Aorta (tissue), 5 donors: Measurements from ENCODE around the gene DPH2. TPM values are rescaled to one million over a fixed set of nuclear protein-coding genes. Genes with fewer than 3 reads are reported as not detected.

Experiments
- ATAC-seq: fragments of 200-7000 bp; cut with Tn5 transposase; one replicate; pipeline ENCODE4 v1.9.1; 2022; ENCODE audit warnings: moderate library complexity; ENCODE audit not compliant: low FRiP score
- DNase-seq, 2 donors: peaks; one replicate each; pipeline ENCODE4 v3.0.0-alpha.2; 2020
- H3K27ac ChIP-seq, 2 donors: one replicate each; pipeline ENCODE4 v1.5.1; 2013; ENCODE audit warnings: low read length in 2 of 2, mild to moderate bottlenecking in 2 of 2, moderate library complexity in 2 of 2, control low read depth in 1 of 2, inconsistent platforms in 1 of 2, low read depth in 1 of 2
- H3K27me3 ChIP-seq, 2 donors: one replicate each; pipeline ENCODE4 v1.6.1; 2013; ENCODE audit warnings: control low read depth in 1 of 2, low read length in 1 of 2, mild to moderate bottlenecking in 1 of 2, moderate library complexity in 1 of 2; ENCODE audit not compliant: insufficient read depth in 2 of 2, control insufficient read depth in 1 of 2
- H3K36me3 ChIP-seq, 2 donors: one replicate each; pipeline ENCODE4 v1.6.1; 2013; ENCODE audit warnings: control low read depth in 1 of 2, low read length in 1 of 2, mild to moderate bottlenecking in 1 of 2; ENCODE audit not compliant: insufficient read depth in 2 of 2, control insufficient read depth in 1 of 2
- H3K4me1 ChIP-seq, 2 donors: one replicate each; pipeline ENCODE4 v1.6.1; 2013; ENCODE audit warnings: low read length in 2 of 2, control low read depth in 1 of 2, mild to moderate bottlenecking in 1 of 2, moderate library complexity in 1 of 2; ENCODE audit not compliant: insufficient read depth in 2 of 2, control insufficient read depth in 1 of 2
- H3K4me3 ChIP-seq, 2 donors: one replicate each; pipeline ENCODE4 v1.5.1; 2013; ENCODE audit warnings: low read length in 2 of 2, control low read depth in 1 of 2, mild to moderate bottlenecking in 1 of 2
- H3K9me3 ChIP-seq: one replicate; pipeline ENCODE4 v1.6.1; 2013; ENCODE audit warnings: mild to moderate bottlenecking, low read length; ENCODE audit not compliant: control insufficient read depth
- WGBS, 2 donors: extraction: QIAGEN DNeasy Blood & Tissue Kit; methylation state at CpG; one replicate each; pipeline ENCODE4 v1.1.7; 2013; 5-methylcytosine and 5-hydroxymethylcytosine counted together
- intact Hi-C, 2 donors: fragments of 100-400 bp; cut with DNase I; formaldehyde crosslinking; loops; one replicate each; pipeline versions ENCODE4 v1.14.2 to v1.15.0; 2022
- polyA plus RNA-seq, 2 donors: library from polyadenylated mRNA; stranded (reverse); fragments of 200-250 nt; gene quantifications; one replicate each; pipeline ENCODE4 v1.2.3, GENCODE V29; 2013
- total RNA-seq, 2 donors: library from RNA; stranded (reverse); fragmentation: NEBNext Ultra II Directional; extraction: Animal tissue kit (Norgen Biotek cat#: 25700); gene quantifications; one replicate each; pipeline ENCODE4 v1.2.1, GENCODE V29; 2021
- donor health status: healthy with polysubstance abuse.
- donor health status: Bipolar disorder and iron deficiency.
- donor health status: DM: no; HTN: no; CAD: no.
- donor health status: DM: no; HTN: no; CAD: no.
- donor health status: DM: yes; HTN: yes; CAD: no.

Gene DPH2
- total and polyA plus RNA-seq, 4 donors, result 6.0 to 15.8 (median 13.3) TPM

DNA sequence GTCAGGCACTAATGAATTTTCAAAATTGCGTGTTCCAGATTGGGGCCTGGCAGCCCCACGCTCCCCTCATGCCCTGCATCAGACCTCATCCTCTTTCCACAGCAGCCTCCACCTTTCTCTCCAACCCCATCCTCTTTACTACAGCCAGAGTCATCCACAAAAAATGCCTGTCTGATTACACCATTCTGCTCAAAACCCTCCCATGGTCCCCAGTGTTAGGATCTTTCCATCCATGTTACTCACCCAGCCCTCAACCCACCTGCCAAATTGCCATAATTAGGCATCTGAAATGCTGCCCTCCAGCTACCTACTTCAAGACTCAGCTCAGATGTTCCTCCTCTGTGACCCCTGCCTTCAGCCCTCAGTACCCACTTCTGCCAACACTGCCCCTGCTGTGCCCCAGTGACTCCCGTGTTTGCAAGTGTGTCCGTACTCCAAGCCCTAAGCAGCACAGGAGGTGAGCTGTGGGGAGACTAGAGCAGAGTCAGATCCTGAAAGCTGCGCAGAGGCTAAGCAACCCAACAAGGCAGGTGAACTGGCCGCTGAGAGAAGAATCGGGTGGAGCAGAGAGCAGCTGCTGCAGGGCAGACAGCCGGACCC is 36.9 kb upstream of the DPH2 start:
- intact Hi-C loops, result loop anchor here in 1 of 2 donors (10.0 kb wide), 1 partner anchor 398 kb away; the partner anchor contains the start of gene PTPRF
- 27 to 30% methylated on average over 8 of the region's 8 CpGs for WGBS, 2 donors
- H3K9me3 ChIP-seq, result no peaks in the 10 kb centered on the region
- ATAC-seq (no peak), DNase-seq (no peak)
- no peaks in the 10 kb centered on the region for H3K36me3 ChIP-seq
- H3K4me3 ChIP-seq, result no peak overlapping the region
- H3K4me1 ChIP-seq, result no peaks in the 10 kb centered on the region
- no peak overlapping the region for H3K27ac ChIP-seq
- no peaks in the 10 kb centered on the region for H3K27me3 ChIP-seq

DNA sequence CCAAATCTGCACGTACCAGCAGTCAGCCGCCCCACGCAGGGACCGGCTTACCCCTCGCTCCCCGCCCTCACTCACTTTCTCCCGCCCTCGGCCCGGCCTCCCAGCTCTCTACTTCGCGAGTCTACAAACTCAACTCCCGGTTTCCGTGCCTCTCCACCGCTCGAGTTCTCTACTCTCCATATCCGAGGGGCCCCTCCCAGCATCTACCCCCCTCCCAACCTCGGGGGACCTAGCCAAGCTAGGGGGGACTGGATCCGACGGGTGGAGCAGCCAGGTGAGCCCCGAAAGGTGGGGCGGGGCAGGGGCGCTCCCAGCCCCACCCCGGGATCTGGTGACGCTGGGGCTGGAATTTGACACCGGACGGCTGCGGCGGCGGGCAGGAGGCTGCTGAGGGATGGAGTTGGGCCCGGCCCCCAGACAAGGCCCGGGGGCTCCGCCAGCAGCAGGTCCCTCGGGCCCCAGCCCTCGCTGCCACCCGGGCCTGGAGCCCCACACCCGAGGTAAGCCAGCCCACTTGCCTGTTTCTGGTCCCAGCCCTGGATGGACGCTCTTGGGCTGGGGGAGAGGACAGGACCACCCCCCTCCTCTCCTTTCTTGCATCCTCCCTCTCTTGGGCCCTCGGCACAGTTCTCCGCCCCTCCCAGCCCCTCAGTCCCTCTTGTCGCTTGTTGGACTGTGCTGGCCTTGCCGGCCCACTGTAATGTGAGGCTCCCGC is 36.3 kb upstream of the DPH2 start, which contains the start of gene ARTN:
ARTN (plus strand) TSS at position 416 of the 715 bp plus-strand sequence. CDS start 1,856 bp downstream, outside the sequence.
- Histone ChIP-seq H3K9me3 (no peaks in the 10 kb centered on the region), H3K27me3 (no peaks in the 10 kb centered on the region), H3K27ac (no peak within 1 kb of the TSS), H3K4me3 (peak within 1 kb of the TSS in 1 of 2 donors; percentile 16), H3K36me3 (no peaks in the 10 kb centered on the region), H3K4me1 (no peaks in the 10 kb centered on the region)
- intact Hi-C loops, result loop anchor here (1.0 to 10.0 kb wide), 3 partner anchors 167 to 399 kb away; partner anchors contain the start of gene PTPRF (in 1 of the 2)
- DNase-seq, result peak in 1 of 2 donors; percentile 80
- WGBS, 2 donors, result 1 to 2% methylated on average over 36 to 42 of the region's 42 CpGs
- peak; percentile 23 for ATAC-seq

DNA sequence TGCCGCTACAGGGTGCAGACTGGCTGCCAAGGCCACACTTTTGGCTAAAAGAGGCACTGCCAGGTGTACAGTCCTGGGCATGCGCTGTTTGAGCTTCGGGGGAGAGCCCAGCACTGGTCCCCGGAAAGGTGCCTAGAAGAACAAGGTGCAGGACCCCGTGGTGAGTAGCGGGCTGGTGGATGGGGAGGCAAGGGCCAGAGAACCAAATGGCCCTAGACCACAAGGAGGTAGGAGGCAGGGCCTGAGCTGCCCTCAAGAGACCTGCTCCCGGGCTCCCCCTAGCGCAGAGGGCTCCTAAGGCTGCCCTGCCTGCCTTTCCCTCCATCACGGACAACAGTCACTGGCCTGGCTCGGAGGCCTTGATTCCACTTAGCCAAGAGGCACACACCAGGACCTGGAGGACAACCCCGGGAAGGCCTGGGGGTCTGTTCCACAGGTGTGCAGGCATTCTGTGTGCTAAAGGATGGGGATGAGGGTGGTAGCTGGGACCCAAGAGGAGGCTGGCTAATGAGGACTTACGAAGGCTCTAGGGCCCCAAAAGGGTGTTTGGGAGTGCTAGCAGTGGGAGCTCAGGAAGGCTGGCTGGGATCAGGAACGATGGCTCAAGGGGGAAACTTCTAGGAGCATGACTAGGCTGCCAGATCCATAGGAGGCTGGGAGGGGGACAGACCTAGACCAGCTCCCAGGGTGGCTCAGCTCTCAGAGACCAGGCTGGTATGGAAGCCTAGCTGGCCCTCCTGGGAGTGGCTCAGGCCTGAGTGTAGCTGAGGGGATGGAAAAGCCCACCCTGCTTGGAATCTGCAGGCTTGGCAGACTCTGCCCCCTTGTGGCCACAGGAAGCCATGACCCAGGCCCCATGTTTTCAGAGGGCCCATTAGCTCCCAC is 35.5 kb upstream of the DPH2 start:
- Histone ChIP-seq H3K27me3 (no peaks in the 10 kb centered on the region), H3K36me3 (no peaks in the 10 kb centered on the region), H3K4me3 (no peak overlapping the region), H3K9me3 (no peaks in the 10 kb centered on the region), H3K27ac (no peak overlapping the region), H3K4me1 (no peaks in the 10 kb centered on the region)
- intact Hi-C loops, result loop anchor here (1.0 to 10.0 kb wide), 3 partner anchors 168 to 400 kb away; partner anchors contain the start of gene PTPRF (in 1 of the 2)
- DNase-seq (peak; percentile 70 to 88), ATAC-seq (peak; percentile 63)
- 35 to 41% methylated on average over 12 to 13 of the region's 13 CpGs for WGBS, 2 donors

DNA sequence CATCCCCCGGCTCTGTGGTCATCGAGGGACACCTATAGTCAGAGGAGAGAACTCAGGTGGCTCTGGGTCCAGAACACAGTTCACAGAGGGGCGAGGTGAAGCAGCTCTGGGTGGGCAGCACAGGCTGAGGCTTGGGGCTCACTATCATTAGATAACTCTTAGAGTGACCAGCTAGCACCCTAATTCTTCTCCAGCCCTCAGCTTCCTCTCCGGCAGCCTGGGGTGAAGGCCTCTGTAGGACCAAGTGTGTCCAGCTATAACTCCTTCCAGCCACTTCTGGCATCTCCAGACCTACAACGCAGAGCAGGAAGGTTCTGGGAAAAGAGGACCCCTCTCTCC is 34.9 kb upstream of the DPH2 start:
- Histone ChIP-seq H3K36me3 (no peaks in the 10 kb centered on the region), H3K27ac (no peak overlapping the region), H3K4me3 (no peak overlapping the region), H3K4me1 (no peaks in the 10 kb centered on the region), H3K27me3 (no peaks in the 10 kb centered on the region), H3K9me3 (no peaks in the 10 kb centered on the region)
- ATAC-seq, result no peak
- intact Hi-C loops, result loop anchor here (1.0 to 10.0 kb wide), 3 partner anchors 168 to 400 kb away; partner anchors contain the start of gene PTPRF (in 1 of the 2)
- 68 to 82% methylated on average over 5 of the region's 5 CpGs for WGBS, 2 donors
- no peak for DNase-seq

- no peaks in the 10 kb centered on the region for H3K27me3 ChIP-seq
- intact Hi-C loops, result loop anchor here in 1 of 2 donors (2.0 to 10.0 kb wide), 2 partner anchors 169 to 401 kb away; partner anchors contain the start of gene PTPRF
- WGBS, 2 donors, result 11 to 16% methylated on average over 33 to 48 of the region's 48 CpGs
Measured at GRCh38 chr1:43935711-43936427, 33.9 kb upstream of the DPH2 start.

DNA sequence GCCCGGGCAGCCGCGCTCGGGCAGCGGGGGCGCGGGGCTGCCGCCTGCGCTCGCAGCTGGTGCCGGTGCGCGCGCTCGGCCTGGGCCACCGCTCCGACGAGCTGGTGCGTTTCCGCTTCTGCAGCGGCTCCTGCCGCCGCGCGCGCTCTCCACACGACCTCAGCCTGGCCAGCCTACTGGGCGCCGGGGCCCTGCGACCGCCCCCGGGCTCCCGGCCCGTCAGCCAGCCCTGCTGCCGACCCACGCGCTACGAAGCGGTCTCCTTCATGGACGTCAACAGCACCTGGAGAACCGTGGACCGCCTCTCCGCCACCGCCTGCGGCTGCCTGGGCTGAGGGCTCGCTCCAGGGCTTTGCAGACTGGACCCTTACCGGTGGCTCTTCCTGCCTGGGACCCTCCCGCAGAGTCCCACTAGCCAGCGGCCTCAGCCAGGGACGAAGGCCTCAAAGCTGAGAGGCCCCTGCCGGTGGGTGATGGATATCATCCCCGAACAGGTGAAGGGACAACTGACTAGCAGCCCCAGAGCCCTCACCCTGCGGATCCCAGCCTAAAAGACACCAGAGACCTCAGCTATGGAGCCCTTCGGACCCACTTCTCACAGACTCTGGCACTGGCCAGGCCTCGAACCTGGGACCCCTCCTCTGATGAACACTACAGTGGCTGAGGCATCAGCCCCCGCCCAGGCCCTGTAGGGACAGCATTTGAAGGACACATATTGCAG is 33.2 kb upstream of the DPH2 start:
- Histone ChIP-seq H3K27me3 (no peaks in the 10 kb centered on the region), H3K36me3 (no peaks in the 10 kb centered on the region), H3K4me3 (peak overlapping the region; percentile 8 to 28), H3K27ac (no peak overlapping the region), H3K9me3 (no peaks in the 10 kb centered on the region), H3K4me1 (no peaks in the 10 kb centered on the region)
- ATAC-seq (no peak), DNase-seq (peak; percentile 57 to 81)
- intact Hi-C loops, result loop anchor here in 1 of 2 donors (10.0 kb wide), 1 partner anchor 402 kb away; the partner anchor contains the start of gene PTPRF
- 13 to 21% methylated on average over 34 to 56 of the region's 56 CpGs for WGBS, 2 donors

More at GRCh38 chr1:43935711-43936427, 33.9 kb upstream of the DPH2 start:
- no peak overlapping the region for H3K27ac ChIP-seq
- DNase-seq, result peak in 1 of 2 donors; percentile 78
- no peaks in the 10 kb centered on the region for H3K36me3 ChIP-seq
- ATAC-seq, result no peak
- H3K4me1 ChIP-seq, result no peaks in the 10 kb centered on the region
- no peaks in the 10 kb centered on the region for H3K9me3 ChIP-seq
- H3K4me3 ChIP-seq, result peak overlapping the region; percentile 8 to 28

DNA sequence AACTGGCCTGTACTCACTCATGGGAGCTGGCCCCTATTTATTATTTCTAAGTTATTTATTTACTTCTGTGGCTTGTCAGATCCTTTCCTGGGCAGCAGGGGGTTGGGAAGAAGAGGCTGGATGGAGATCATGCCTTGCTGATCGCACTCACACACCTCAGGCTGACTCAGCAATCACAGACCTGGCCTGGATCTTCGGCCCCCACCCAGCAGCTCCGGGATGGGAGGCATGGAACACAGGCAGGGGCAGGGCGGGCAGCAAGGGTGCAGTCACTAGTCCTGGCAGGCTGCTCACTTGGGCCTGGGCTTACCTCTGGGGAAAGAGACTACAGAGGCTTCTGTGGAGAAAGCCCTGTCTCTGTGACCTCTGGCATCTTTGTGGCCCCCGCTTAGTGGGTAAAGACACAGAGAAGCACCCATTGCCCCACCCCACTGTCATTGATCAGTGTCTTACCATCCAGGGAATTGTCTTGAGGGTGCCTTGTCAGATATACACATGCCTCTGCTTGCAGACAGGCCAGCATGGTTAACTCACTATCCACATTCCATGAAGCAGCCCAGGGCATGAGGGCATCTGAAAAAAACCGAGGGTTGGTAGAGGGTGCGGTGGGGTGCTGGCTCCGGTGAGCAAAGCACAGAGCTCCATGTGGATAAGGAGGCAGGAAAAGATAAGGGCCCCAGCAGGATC is 32.5 kb upstream of the DPH2 start:
- 93% methylated on average over 8 of the region's 8 CpGs for WGBS, 2 donors
- peak in 1 of 2 donors; percentile 54 for DNase-seq
- ATAC-seq, result no peak
- Histone ChIP-seq H3K36me3 (no peaks in the 10 kb centered on the region), H3K9me3 (no peaks in the 10 kb centered on the region), H3K27me3 (no peaks in the 10 kb centered on the region), H3K4me3 (no peak overlapping the region), H3K4me1 (no peaks in the 10 kb centered on the region), H3K27ac (no peak overlapping the region)
- intact Hi-C loops, result loop anchor here in 1 of 2 donors (10.0 kb wide), 1 partner anchor 403 kb away; the partner anchor contains the start of gene PTPRF
